ENCODE measurements around the gene ITGB5.
A peak's percentile ranks its signal among the peaks of the same experiment; 100 is the strongest.

ITGB5 gene

GRCh38 chr3:124893526-124893925 is 6.4 kb upstream of the ITGB5 start:
- no peak for DNase-seq (ENCODE audit: low spot score)

- DNase-seq (ENCODE audit: low spot score), result no peak
These were observed 3.5 kb upstream of the ITGB5 start for GRCh38 chr3:124890573-124891190.

- no peak for DNase-seq (ENCODE audit: low spot score)
These were observed 1.6 kb upstream of the ITGB5 start for GRCh38 chr3:124888482-124889441.

GRCh38 chr3:124887932-124888298 is 750 bp upstream of the ITGB5 start:
- no peak for DNase-seq (ENCODE audit: low spot score)

GRCh38 chr3:124886168-124887056 is 753 bp downstream of the ITGB5 start:
- DNase-seq (ENCODE audit: low spot score), result peak; percentile 72

- DNase-seq (ENCODE audit: low spot score), result peak; percentile 45
These were observed 1.5 kb downstream of the ITGB5 start for GRCh38 chr3:124885466-124886167.

- no peak for DNase-seq (ENCODE audit: low spot score)
These were observed 2.6 kb downstream of the ITGB5 start for GRCh38 chr3:124884474-124885101.

- no peak for DNase-seq (ENCODE audit: low spot score)
These were observed 3.2 kb downstream of the ITGB5 start for GRCh38 chr3:124883766-124884473.

GRCh38 chr3:124882816-124883747 is 4.1 kb downstream of the ITGB5 start:
- no peak for DNase-seq (ENCODE audit: low spot score)

- no peak for DNase-seq (ENCODE audit: low spot score)
These were observed 5.0 kb downstream of the ITGB5 start for GRCh38 chr3:124881976-124882697.

GRCh38 chr3:124879337-124879680 is 7.9 kb downstream of the ITGB5 start:
- no peak for DNase-seq (ENCODE audit: low spot score)

- no peak for DNase-seq (ENCODE audit: low spot score)
These were observed 8.4 kb downstream of the ITGB5 start for GRCh38 chr3:124878561-124879336.

- no peak for DNase-seq (ENCODE audit: low spot score)
These were observed 9.5 kb downstream of the ITGB5 start for GRCh38 chr3:124877674-124878073.

- DNase-seq (ENCODE audit: low spot score), result peak; percentile 56
These were observed 10.7 kb downstream of the ITGB5 start for GRCh38 chr3:124876401-124876878.

GRCh38 chr3:124873226-124873625 is 13.9 kb downstream of the ITGB5 start:
- DNase-seq (ENCODE audit: low spot score), result no peak

- DNase-seq (ENCODE audit: low spot score), result no peak
These were observed 19.7 kb downstream of the ITGB5 start for GRCh38 chr3:124867511-124867910.

- no peak for DNase-seq (ENCODE audit: low spot score)
These were observed 25.2 kb downstream of the ITGB5 start for GRCh38 chr3:124862006-124862405.

GRCh38 chr3:124861041-124861440 is 26.1 kb downstream of the ITGB5 start:
- DNase-seq (ENCODE audit: low spot score), result no peak
